ENCODE data around the gene WFDC11. TPM values are rescaled to one million over a fixed set of nuclear protein-coding genes. Genes with fewer than 3 reads are reported as not detected.
"Not testable (repeated sequence)": the region's sequence is repeated elsewhere in the genome, so short reads cannot be mapped to it uniquely, and the experiment has no call there.

Gene WFDC11
- total RNA-seq, 4 donors from 2014 or later = not detected

GRCh38 chr20:45646875-45647274 is 23.2 kb downstream of the WFDC11 start:
- Histone ChIP-seq H3K27ac (no peak overlapping the region), H3K36me3 (no peaks in the 10 kb centered on the region), H3K4me3 (no peak overlapping the region), H3K9me3 (no peaks in the 10 kb centered on the region), H3K27me3 (no peaks in the 10 kb centered on the region), H3K4me1 (no peaks in the 10 kb centered on the region)
- no peak for DNase-seq
- no peak for TF ChIP-seq CTCF (IDR thresholded peaks at IDR 0.05)
- no peak for TF ChIP-seq POLR2A (IDR thresholded peaks at IDR 0.05)

GRCh38 chr20:45645869-45646268 is 24.2 kb downstream of the WFDC11 start:
- not testable (repeated sequence) for H3K9me3 ChIP-seq, H3K4me1 ChIP-seq, DNase-seq, H3K4me3 ChIP-seq, H3K27me3 ChIP-seq, H3K27ac ChIP-seq, H3K36me3 ChIP-seq

- not testable (repeated sequence) for H3K36me3 ChIP-seq, H3K4me1 ChIP-seq, H3K27ac ChIP-seq, H3K27me3 ChIP-seq, H3K4me3 ChIP-seq, DNase-seq, H3K9me3 ChIP-seq
These were observed 29.0 kb downstream of the WFDC11 start for GRCh38 chr20:45641076-45641475.

- TF ChIP-seq POLR2A (IDR thresholded peaks at IDR 0.05) = no peak
- no peak for TF ChIP-seq CTCF (IDR thresholded peaks at IDR 0.05)
- no peaks in the 10 kb centered on the region for H3K4me1 ChIP-seq
- H3K27ac ChIP-seq = no peak overlapping the region
- no peaks in the 10 kb centered on the region for H3K36me3 ChIP-seq
- DNase-seq = no peak
- no peaks in the 10 kb centered on the region for H3K9me3 ChIP-seq
- no peak overlapping the region for H3K4me3 ChIP-seq
- H3K27me3 ChIP-seq = no peaks in the 10 kb centered on the region
These were observed 30.4 kb downstream of the WFDC11 start for GRCh38 chr20:45639687-45640086.

GRCh38 chr20:45636513-45636912 is 33.5 kb downstream of the WFDC11 start:
- H3K4me1 ChIP-seq = no peaks in the 10 kb centered on the region
- TF ChIP-seq POLR2A (IDR thresholded peaks at IDR 0.05) (no peak), CTCF (IDR thresholded peaks at IDR 0.05) (no peak)
- H3K27ac ChIP-seq = no peak overlapping the region
- no peak for DNase-seq
- H3K4me3 ChIP-seq = no peak overlapping the region
- no peaks in the 10 kb centered on the region for H3K27me3 ChIP-seq
- H3K9me3 ChIP-seq = no peaks in the 10 kb centered on the region
- H3K36me3 ChIP-seq = no peaks in the 10 kb centered on the region

GRCh38 chr20:45631184-45631583 is 38.9 kb downstream of the WFDC11 start, which contains the start of gene WFDC9:
WFDC9 (minus strand) TSS chr20:45631284; CDS start chr20:45610181, 21,103 bp downstream.
- Histone ChIP-seq H3K27me3 (no peaks in the 10 kb centered on the region), H3K27ac (no peak within 1 kb of the TSS), H3K36me3 (no peaks in the 10 kb centered on the region), H3K4me1 (no peaks in the 10 kb centered on the region), H3K4me3 (no peak within 1 kb of the TSS), H3K9me3 (no peaks in the 10 kb centered on the region)
- no peak for DNase-seq
- no peak for TF ChIP-seq CTCF (IDR thresholded peaks at IDR 0.05)
- no peak for TF ChIP-seq POLR2A (IDR thresholded peaks at IDR 0.05)

GRCh38 chr20:45630371-45630770 is 39.7 kb downstream of the WFDC11 start:
- no peak for DNase-seq
- TF ChIP-seq POLR2A (IDR thresholded peaks at IDR 0.05) (no peak), CTCF (IDR thresholded peaks at IDR 0.05) (no peak)
- no peak overlapping the region for H3K4me3 ChIP-seq
- no peaks in the 10 kb centered on the region for H3K4me1 ChIP-seq
- no peak overlapping the region for H3K27ac ChIP-seq
- H3K36me3 ChIP-seq = no peaks in the 10 kb centered on the region
- no peaks in the 10 kb centered on the region for H3K9me3 ChIP-seq
- no peaks in the 10 kb centered on the region for H3K27me3 ChIP-seq

Measured in Peyer's patch (tissue), 4 donors.